Mucosa of stomach (tissue), 1 donor: ENCODE data around the gene MAD2L1.
A peak's percentile ranks its signal among the peaks of the same experiment; 100 is the strongest.
"Not testable (repeated sequence)": the region's sequence is repeated elsewhere in the genome, so short reads cannot be mapped to it uniquely, and the experiment has no call there.

Experiments used
- H3K27me3 ChIP-seq: one replicate; pipeline ENCODE4 v1.7.0; 2013; ENCODE audit warnings: mild to moderate bottlenecking, low read length; ENCODE audit not compliant: control insufficient read depth, insufficient read depth
- H3K36me3 ChIP-seq: one replicate; pipeline ENCODE4 v1.7.0; 2013; ENCODE audit warnings: low read length; ENCODE audit not compliant: control insufficient read depth, insufficient read depth
- H3K4me1 ChIP-seq: one replicate; pipeline ENCODE4 v1.7.0; 2013; ENCODE audit warnings: mild to moderate bottlenecking, low read length; ENCODE audit not compliant: control insufficient read depth, insufficient read depth
- H3K4me3 ChIP-seq: one replicate; pipeline ENCODE4 v1.7.0; 2013; ENCODE audit warnings: low read length
- H3K9ac ChIP-seq: one replicate; pipeline ENCODE4 v1.7.0; 2013; ENCODE audit warnings: mild to moderate bottlenecking, low read length, moderate library complexity
- H3K9me3 ChIP-seq: one replicate; pipeline ENCODE4 v1.7.0; 2013; ENCODE audit warnings: mild to moderate bottlenecking, low read length, moderate library complexity; ENCODE audit not compliant: control insufficient read depth
- donor health status: Pancreatic carcinoma.

The MAD2L1 gene

GRCh38 chr4:120080533-120080932, 13.9 kb upstream of the MAD2L1 start:
- no peaks in the 10 kb centered on the region for H3K36me3 ChIP-seq
- no peak overlapping the region for H3K9ac ChIP-seq
- no peaks in the 10 kb centered on the region for H3K4me1 ChIP-seq
- no peaks in the 10 kb centered on the region for H3K27me3 ChIP-seq
- no peak overlapping the region for H3K4me3 ChIP-seq
- H3K9me3 ChIP-seq, result no peaks in the 10 kb centered on the region

- Histone ChIP-seq H3K27me3 (no peaks in the 10 kb centered on the region), H3K36me3 (no peaks in the 10 kb centered on the region), H3K4me1 (no peaks in the 10 kb centered on the region), H3K4me3 (no peak overlapping the region), H3K9ac (no peak overlapping the region), H3K9me3 (no peaks in the 10 kb centered on the region)
Measured at GRCh38 chr4:120079839-120080520, 13.3 kb upstream of the MAD2L1 start.

- Histone ChIP-seq H3K4me1 (no peaks in the 10 kb centered on the region), H3K9me3 (no peaks in the 10 kb centered on the region), H3K9ac (no peak overlapping the region), H3K36me3 (no peaks in the 10 kb centered on the region), H3K4me3 (no peak overlapping the region), H3K27me3 (no peaks in the 10 kb centered on the region)
Measured at GRCh38 chr4:120078216-120078615, 11.6 kb upstream of the MAD2L1 start.

- Histone ChIP-seq H3K9me3 (no peaks in the 10 kb centered on the region), H3K4me3 (no peak overlapping the region), H3K27me3 (no peaks in the 10 kb centered on the region), H3K9ac (no peak overlapping the region), H3K4me1 (peaks cover 4% of the 10 kb centered on the region), H3K36me3 (no peaks in the 10 kb centered on the region)
Measured at GRCh38 chr4:120071192-120071795, 4.6 kb upstream of the MAD2L1 start.

- Histone ChIP-seq H3K36me3 (no peaks in the 10 kb centered on the region), H3K9me3 (no peaks in the 10 kb centered on the region), H3K4me1 (peaks cover 4% of the 10 kb centered on the region), H3K9ac (no peak overlapping the region), H3K4me3 (no peak overlapping the region), H3K27me3 (no peaks in the 10 kb centered on the region)
Measured at GRCh38 chr4:120070196-120070595, 3.5 kb upstream of the MAD2L1 start.

- peak overlapping the region; percentile 89 for H3K4me3 ChIP-seq
- no peaks in the 10 kb centered on the region for H3K9me3 ChIP-seq
- peak overlapping the region; percentile 94 for H3K9ac ChIP-seq
- no peaks in the 10 kb centered on the region for H3K36me3 ChIP-seq
- peaks cover 4% of the 10 kb centered on the region for H3K4me1 ChIP-seq
- no peaks in the 10 kb centered on the region for H3K27me3 ChIP-seq
Measured at GRCh38 chr4:120065974-120066516, 603 bp downstream of the MAD2L1 start.

GRCh38 chr4:120064887-120065286, 1.8 kb downstream of the MAD2L1 start:
- Histone ChIP-seq H3K9ac (no peak overlapping the region), H3K36me3 (no peaks in the 10 kb centered on the region), H3K4me3 (no peak overlapping the region), H3K9me3 (no peaks in the 10 kb centered on the region), H3K4me1 (peaks cover 4% of the 10 kb centered on the region), H3K27me3 (no peaks in the 10 kb centered on the region)

- H3K9ac ChIP-seq, H3K9me3 ChIP-seq: not testable (repeated sequence)
Measured at GRCh38 chr4:120063711-120064110, 2.9 kb downstream of the MAD2L1 start.

GRCh38 chr4:120062663-120063195, 3.9 kb downstream of the MAD2L1 start:
- H3K4me3 ChIP-seq, result no peak overlapping the region
- no peaks in the 10 kb centered on the region for H3K36me3 ChIP-seq

More at GRCh38 chr4:120063711-120064110, 2.9 kb downstream of the MAD2L1 start:
- not testable (repeated sequence) for H3K27me3 ChIP-seq, H3K4me3 ChIP-seq, H3K4me1 ChIP-seq, H3K36me3 ChIP-seq

GRCh38 chr4:120059036-120059435, 7.6 kb downstream of the MAD2L1 start:
- H3K4me3 ChIP-seq, result no peak overlapping the region
- H3K4me1 ChIP-seq, result no peaks in the 10 kb centered on the region
- H3K36me3 ChIP-seq, result no peaks in the 10 kb centered on the region
- H3K9ac ChIP-seq, result no peak overlapping the region
- no peaks in the 10 kb centered on the region for H3K9me3 ChIP-seq
- no peaks in the 10 kb centered on the region for H3K27me3 ChIP-seq

More at GRCh38 chr4:120062663-120063195, 3.9 kb downstream of the MAD2L1 start:
- Histone ChIP-seq H3K4me1 (peaks cover 1% of the 10 kb centered on the region), H3K27me3 (no peaks in the 10 kb centered on the region), H3K9ac (no peak overlapping the region), H3K9me3 (no peaks in the 10 kb centered on the region)

- Histone ChIP-seq H3K36me3 (no peaks in the 10 kb centered on the region), H3K4me1 (no peaks in the 10 kb centered on the region)
Measured at GRCh38 chr4:120057416-120057815, 9.2 kb downstream of the MAD2L1 start.

GRCh38 chr4:120056246-120056645, 10.4 kb downstream of the MAD2L1 start:
- Histone ChIP-seq H3K36me3 (no peaks in the 10 kb centered on the region), H3K4me1 (no peaks in the 10 kb centered on the region)

More at GRCh38 chr4:120057416-120057815, 9.2 kb downstream of the MAD2L1 start:
- Histone ChIP-seq H3K27me3 (no peaks in the 10 kb centered on the region), H3K9me3 (no peaks in the 10 kb centered on the region), H3K9ac (no peak overlapping the region), H3K4me3 (no peak overlapping the region)

More at GRCh38 chr4:120056246-120056645, 10.4 kb downstream of the MAD2L1 start:
- no peaks in the 10 kb centered on the region for H3K27me3 ChIP-seq
- no peak overlapping the region for H3K9ac ChIP-seq
- no peaks in the 10 kb centered on the region for H3K9me3 ChIP-seq
- no peak overlapping the region for H3K4me3 ChIP-seq
